ENCODE measurements around the gene FUBP3.
"Not testable (repeated sequence)": the region's sequence is repeated elsewhere in the genome, so short reads cannot be mapped to it uniquely, and the experiment has no call there.

Gene FUBP3

DNA sequence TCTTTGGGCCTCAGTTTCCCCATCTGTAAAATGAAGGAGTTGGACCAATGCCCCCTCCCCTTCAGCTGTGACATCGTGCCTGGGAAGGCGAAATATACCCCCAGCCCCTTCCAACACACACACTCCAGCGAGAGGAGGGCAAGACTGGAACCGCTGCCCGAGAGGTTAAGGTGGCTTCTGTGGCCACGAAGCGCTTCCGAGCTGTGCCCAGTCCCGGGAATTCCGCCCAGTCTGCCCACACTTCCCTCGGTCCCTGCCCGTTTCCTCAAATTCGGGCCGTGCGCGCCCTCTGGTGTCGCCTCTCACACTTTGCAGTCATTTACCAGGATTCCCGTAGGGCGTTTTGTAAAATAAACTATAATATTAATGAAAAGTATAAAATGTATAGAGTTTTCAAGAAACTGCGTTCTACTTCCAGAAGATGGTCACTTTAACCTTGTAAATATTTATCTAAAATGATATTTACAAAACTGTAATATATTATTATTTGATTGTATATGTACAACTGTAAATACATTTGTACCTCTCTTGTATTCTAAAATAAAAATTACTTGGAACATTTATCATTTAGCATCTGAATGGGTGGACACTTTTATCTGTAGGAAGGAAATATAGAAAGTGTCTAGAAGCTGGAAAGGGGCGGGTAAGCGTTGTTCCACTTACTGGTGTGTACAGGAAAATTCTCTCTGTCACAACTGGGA lies 103.2 kb downstream of the FUBP3 start:
- no peak for TF ChIP-seq EZH2phosphoT487 (IDR thresholded peaks at IDR 0.05; ENCODE audit: low read depth)
- TF ChIP-seq, protein P1, sequence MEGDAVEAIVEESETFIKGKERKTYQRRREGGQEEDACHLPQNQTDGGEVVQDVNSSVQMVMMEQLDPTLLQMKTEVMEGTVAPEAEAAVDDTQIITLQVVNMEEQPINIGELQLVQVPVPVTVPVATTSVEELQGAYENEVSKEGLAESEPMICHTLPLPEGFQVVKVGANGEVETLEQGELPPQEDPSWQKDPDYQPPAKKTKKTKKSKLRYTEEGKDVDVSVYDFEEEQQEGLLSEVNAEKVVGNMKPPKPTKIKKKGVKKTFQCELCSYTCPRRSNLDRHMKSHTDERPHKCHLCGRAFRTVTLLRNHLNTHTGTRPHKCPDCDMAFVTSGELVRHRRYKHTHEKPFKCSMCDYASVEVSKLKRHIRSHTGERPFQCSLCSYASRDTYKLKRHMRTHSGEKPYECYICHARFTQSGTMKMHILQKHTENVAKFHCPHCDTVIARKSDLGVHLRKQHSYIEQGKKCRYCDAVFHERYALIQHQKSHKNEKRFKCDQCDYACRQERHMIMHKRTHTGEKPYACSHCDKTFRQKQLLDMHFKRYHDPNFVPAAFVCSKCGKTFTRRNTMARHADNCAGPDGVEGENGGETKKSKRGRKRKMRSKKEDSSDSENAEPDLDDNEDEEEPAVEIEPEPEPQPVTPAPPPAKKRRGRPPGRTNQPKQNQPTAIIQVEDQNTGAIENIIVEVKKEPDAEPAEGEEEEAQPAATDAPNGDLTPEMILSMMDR (IDR thresholded peaks at IDR 0.05; ENCODE audit: low read depth, low read length) = peak; percentile 80
- Histone ChIP-seq H3K9ac (ENCODE audit: low read length) (peak overlapping the region; percentile 98), H3K4me3 (ENCODE audit: low read length) (peak overlapping the region; percentile 100), H3K27ac (ENCODE audit: low read length) (peak overlapping the region; percentile 85), H2AFZ (ENCODE audit: low read depth, low read length) (peak overlapping the region; percentile 94), H4K20me1 (ENCODE audit: insufficient read depth, low read length) (no peaks in the 10 kb centered on the region), H3K27me3 (ENCODE audit: low read depth, low read length) (no peaks in the 10 kb centered on the region), H3K4me2 (ENCODE audit: low read length) (peak overlapping the region; percentile 99), H3K9me3 (ENCODE audit: insufficient read depth, low read length) (peaks cover 8% of the 10 kb centered on the region; the same call in 1 of the 2 replicates), H3K4me1 (ENCODE audit: low read length) (peaks cover 10% of the 10 kb centered on the region), H3K36me3 (replicated peaks; ENCODE audit: low read depth, low read length) (no peaks in the 10 kb centered on the region), H3K79me2 (ENCODE audit: low read length) (no peaks in the 10 kb centered on the region)

DNA sequence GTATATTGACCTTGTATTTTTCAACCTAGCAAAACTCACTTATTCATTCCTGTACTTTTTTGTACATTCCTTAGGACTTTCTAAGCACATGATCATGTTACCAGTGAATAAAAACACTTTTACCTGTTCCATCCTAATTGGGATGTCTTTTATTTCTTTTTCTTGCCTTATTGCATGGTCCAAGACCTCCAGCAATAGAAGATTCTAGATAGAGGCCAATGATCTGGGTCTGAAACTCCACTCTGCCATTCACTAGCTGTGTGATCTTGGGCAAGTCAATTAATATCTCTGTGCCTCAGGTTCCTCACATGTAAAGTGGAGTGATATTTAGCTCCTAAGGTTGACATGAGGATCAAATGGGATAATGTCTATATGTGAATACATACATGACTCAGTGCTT lies 105.7 kb downstream of the FUBP3 start:
- Histone ChIP-seq H3K4me2 (ENCODE audit: low read length) (no peak overlapping the region), H3K9ac (ENCODE audit: low read length) (no peak overlapping the region), H3K4me1 (ENCODE audit: low read length) (peaks cover 30% of the 10 kb centered on the region), H3K4me3 (ENCODE audit: low read length) (no peak overlapping the region), H4K20me1 (ENCODE audit: insufficient read depth, low read length) (no peaks in the 10 kb centered on the region), H3K79me2 (ENCODE audit: low read length) (no peaks in the 10 kb centered on the region), H2AFZ (ENCODE audit: low read depth, low read length) (no peak overlapping the region), H3K36me3 (replicated peaks; ENCODE audit: low read depth, low read length) (no peaks in the 10 kb centered on the region), H3K27ac (ENCODE audit: low read length) (no peak overlapping the region), H3K27me3 (ENCODE audit: low read depth, low read length) (no peaks in the 10 kb centered on the region), H3K9me3 (ENCODE audit: insufficient read depth, low read length) (peaks cover 8% of the 10 kb centered on the region; the same call in 1 of the 2 replicates)
- TF ChIP-seq EZH2phosphoT487 (IDR thresholded peaks at IDR 0.05; ENCODE audit: low read depth) = no peak
- TF ChIP-seq, protein P1 (IDR thresholded peaks at IDR 0.05; ENCODE audit: low read depth, low read length) = no peak

DNA sequence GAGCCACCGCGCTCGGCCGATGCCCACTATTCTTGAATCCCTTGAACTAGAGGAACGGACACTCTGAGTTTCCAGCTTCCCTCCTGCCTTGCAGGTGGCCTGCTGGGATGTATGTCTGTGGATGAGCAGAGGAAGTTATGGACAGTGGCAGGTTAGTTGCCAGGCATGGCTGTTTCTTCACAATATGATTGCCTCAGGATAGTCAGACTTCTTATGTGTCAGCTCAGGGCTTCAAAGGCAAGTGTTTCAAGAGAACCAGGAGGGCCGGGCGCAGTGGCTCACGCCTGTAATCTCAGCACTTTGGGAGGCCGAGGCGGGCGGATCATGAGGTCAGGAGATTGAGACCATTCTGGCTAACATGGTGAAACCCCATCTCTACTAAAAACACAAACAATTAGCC lies 106.6 kb downstream of the FUBP3 start:
- not testable (repeated sequence) for H3K4me2 ChIP-seq (ENCODE audit: low read length); H3K79me2 ChIP-seq (ENCODE audit: low read length); H4K20me1 ChIP-seq (ENCODE audit: insufficient read depth, low read length); H3K36me3 ChIP-seq (replicated peaks; ENCODE audit: low read depth, low read length); H3K9ac ChIP-seq (ENCODE audit: low read length); H3K27ac ChIP-seq (ENCODE audit: low read length); H2AFZ ChIP-seq (ENCODE audit: low read depth, low read length); H3K4me3 ChIP-seq (ENCODE audit: low read length); H3K27me3 ChIP-seq (ENCODE audit: low read depth, low read length); H3K9me3 ChIP-seq (ENCODE audit: insufficient read depth, low read length)
- H3K4me1 ChIP-seq (ENCODE audit: low read length) = peaks cover 35% of the 10 kb centered on the region

- Histone ChIP-seq H3K9ac (ENCODE audit: low read length) (no peak overlapping the region), H3K4me2 (ENCODE audit: low read length) (no peak overlapping the region), H3K4me1 (ENCODE audit: low read length) (peaks cover 35% of the 10 kb centered on the region), H3K9me3 (ENCODE audit: insufficient read depth, low read length) (peaks cover 8% of the 10 kb centered on the region; the same call in 1 of the 2 replicates), H3K79me2 (ENCODE audit: low read length) (no peaks in the 10 kb centered on the region), H3K27ac (ENCODE audit: low read length) (no peak overlapping the region), H3K27me3 (ENCODE audit: low read depth, low read length) (no peaks in the 10 kb centered on the region), H2AFZ (ENCODE audit: low read depth, low read length) (no peak overlapping the region), H3K36me3 (replicated peaks; ENCODE audit: low read depth, low read length) (no peaks in the 10 kb centered on the region), H4K20me1 (ENCODE audit: insufficient read depth, low read length) (no peaks in the 10 kb centered on the region), H3K4me3 (ENCODE audit: low read length) (no peak overlapping the region)
- no peak for TF ChIP-seq EZH2phosphoT487 (IDR thresholded peaks at IDR 0.05; ENCODE audit: low read depth)
- TF ChIP-seq, protein P1 (IDR thresholded peaks at IDR 0.05; ENCODE audit: low read depth, low read length) = no peak
Observed at GRCh38 chr9:130687615-130688014, 108.2 kb downstream of the FUBP3 start.
